ENCODE results near the gene ATAD3A. TPM values are rescaled to one million over a fixed set of nuclear protein-coding genes. Genes with fewer than 3 reads are reported as not detected.
"Not testable (repeated sequence)": the region's sequence is repeated elsewhere in the genome, so short reads cannot be mapped to it uniquely, and the experiment has no call there.

ATAD3A gene
- total RNA-seq, 1 experiment from 2014 or later = 63.2 TPM

- TF ChIP-seq CTCF (IDR thresholded peaks at IDR 0.05; ENCODE audit: unreplicated experiment) = no peak
- no peak overlapping the region for H3K27ac Mint-ChIP-seq (ENCODE audit: low read depth, unreplicated experiment)
- H3K9me3 Mint-ChIP-seq (ENCODE audit: unreplicated experiment) = peaks cover 6% of the 10 kb centered on the region
- H3K27me3 Mint-ChIP-seq (ENCODE audit: insufficient read depth, unreplicated experiment) = no peaks in the 10 kb centered on the region
- CTCF ChIA-PET = no interaction called here
- intact Hi-C loops (cut with micrococcal nuclease) = no loop called here
- no peaks in the 10 kb centered on the region for H3K4me1 Mint-ChIP-seq (ENCODE audit: insufficient read depth, unreplicated experiment)
- BruUV-seq (replicated peaks) = no TSS peak
- no peak overlapping the region for H3K4me3 Mint-ChIP-seq (ENCODE audit: unreplicated experiment)
- peaks cover 51% of the 10 kb centered on the region for H3K36me3 Mint-ChIP-seq (ENCODE audit: insufficient read depth, unreplicated experiment)
- DNase-seq (ENCODE audit: unreplicated experiment) = no peak
- POLR2A ChIA-PET = no interaction called here
These were observed 20.0 kb downstream of the ATAD3A start for GRCh38 chr1:1531947-1532346.

- DNase-seq (ENCODE audit: unreplicated experiment); H3K4me1 Mint-ChIP-seq (ENCODE audit: insufficient read depth, unreplicated experiment); CTCF ChIA-PET; BruUV-seq (replicated peaks); intact Hi-C loops (cut with micrococcal nuclease); H3K4me3 Mint-ChIP-seq (ENCODE audit: unreplicated experiment); H3K27me3 Mint-ChIP-seq (ENCODE audit: insufficient read depth, unreplicated experiment); POLR2A ChIA-PET; H3K27ac Mint-ChIP-seq (ENCODE audit: low read depth, unreplicated experiment); H3K9me3 Mint-ChIP-seq (ENCODE audit: unreplicated experiment): not testable (repeated sequence)
- peaks cover 37% of the 10 kb centered on the region for H3K36me3 Mint-ChIP-seq (ENCODE audit: insufficient read depth, unreplicated experiment)
These were observed 21.4 kb downstream of the ATAD3A start for GRCh38 chr1:1533176-1533893.

GRCh38 chr1:1533894-1534291 lies 21.9 kb downstream of the ATAD3A start:
- H3K27me3 Mint-ChIP-seq (ENCODE audit: insufficient read depth, unreplicated experiment); BruUV-seq (replicated peaks); POLR2A ChIA-PET; H3K9me3 Mint-ChIP-seq (ENCODE audit: unreplicated experiment); H3K27ac Mint-ChIP-seq (ENCODE audit: low read depth, unreplicated experiment); DNase-seq (ENCODE audit: unreplicated experiment); intact Hi-C loops (cut with micrococcal nuclease); CTCF ChIA-PET; H3K4me3 Mint-ChIP-seq (ENCODE audit: unreplicated experiment); H3K4me1 Mint-ChIP-seq (ENCODE audit: insufficient read depth, unreplicated experiment): not testable (repeated sequence)
- H3K36me3 Mint-ChIP-seq (ENCODE audit: insufficient read depth, unreplicated experiment) = peaks cover 36% of the 10 kb centered on the region

- no peak for DNase-seq (ENCODE audit: unreplicated experiment)
- ChIA-PET CTCF (no interaction called here), POLR2A (no interaction called here)
- Mint-ChIP-seq H3K27me3 (ENCODE audit: insufficient read depth, unreplicated experiment) (no peaks in the 10 kb centered on the region), H3K4me1 (ENCODE audit: insufficient read depth, unreplicated experiment) (no peaks in the 10 kb centered on the region), H3K36me3 (ENCODE audit: insufficient read depth, unreplicated experiment) (peaks cover 31% of the 10 kb centered on the region), H3K9me3 (ENCODE audit: unreplicated experiment) (peaks cover 6% of the 10 kb centered on the region), H3K4me3 (ENCODE audit: unreplicated experiment) (no peak overlapping the region), H3K27ac (ENCODE audit: low read depth, unreplicated experiment) (no peak overlapping the region)
- TF ChIP-seq CTCF (IDR thresholded peaks at IDR 0.05; ENCODE audit: unreplicated experiment) = no peak
- BruUV-seq (replicated peaks) = no TSS peak
- intact Hi-C loops (cut with micrococcal nuclease) = no loop called here
These were observed 22.6 kb downstream of the ATAD3A start for GRCh38 chr1:1534401-1535154.

GRCh38 chr1:1535201-1536018 lies 23.4 kb downstream of the ATAD3A start:
- peaks cover 6% of the 10 kb centered on the region for H3K9me3 Mint-ChIP-seq (ENCODE audit: unreplicated experiment)
- POLR2A ChIA-PET = no interaction called here
- TF ChIP-seq CTCF (IDR thresholded peaks at IDR 0.05; ENCODE audit: unreplicated experiment) = no peak
- H3K4me1 Mint-ChIP-seq (ENCODE audit: insufficient read depth, unreplicated experiment) = no peaks in the 10 kb centered on the region
- CTCF ChIA-PET = no interaction called here
- no peak overlapping the region for H3K4me3 Mint-ChIP-seq (ENCODE audit: unreplicated experiment)
- no peak overlapping the region for H3K27ac Mint-ChIP-seq (ENCODE audit: low read depth, unreplicated experiment)
- H3K27me3 Mint-ChIP-seq (ENCODE audit: insufficient read depth, unreplicated experiment) = no peaks in the 10 kb centered on the region
- H3K36me3 Mint-ChIP-seq (ENCODE audit: insufficient read depth, unreplicated experiment) = peaks cover 23% of the 10 kb centered on the region
- BruUV-seq (replicated peaks) = no TSS peak
- DNase-seq (ENCODE audit: unreplicated experiment) = no peak
- intact Hi-C loops (cut with micrococcal nuclease) = no loop called here

All from MCF 10A (cell line).